GM12864 (cell line): ENCODE results near the gene TWSG1.
A peak's percentile ranks its signal among the peaks of the same experiment; 100 is the strongest.
"Not testable (repeated sequence)": the region's sequence is repeated elsewhere in the genome, so short reads cannot be mapped to it uniquely, and the experiment has no call there.

ENCODE experiments used
- DNase-seq: peaks from one replicate; pipeline ENCODE4 v3.0.0-alpha.2; 2011; ENCODE audit warnings: low read depth
- H3K4me3 ChIP-seq: 2 replicates; pipeline ENCODE4 v1.5.1; 2011; ENCODE audit warnings: mild to moderate bottlenecking, low read depth, low read length, control low read depth
- CTCF ChIP-seq: IDR thresholded peaks from 2 replicates; pipeline ENCODE4 v1.5.1; 2011; ENCODE audit warnings: low read depth, mild to moderate bottlenecking, moderate library complexity, low read length, control low read depth, inconsistent platforms; ENCODE audit errors: missing control alignments

The TWSG1 gene

GRCh38 chr18:9394046-9394445 is 59.5 kb downstream of the TWSG1 start:
- no peak for DNase-seq
- TF ChIP-seq CTCF: no peak
- H3K4me3 ChIP-seq: no peak overlapping the region

- H3K4me3 ChIP-seq: no peak overlapping the region
- no peak for DNase-seq
- no peak for TF ChIP-seq CTCF
These were observed 65.6 kb downstream of the TWSG1 start for GRCh38 chr18:9400197-9400596.

- no peak for DNase-seq
- TF ChIP-seq CTCF: no peak
- no peak overlapping the region for H3K4me3 ChIP-seq
These were observed 66.6 kb downstream of the TWSG1 start for GRCh38 chr18:9401176-9401575.

GRCh38 chr18:9402358-9403007 is 67.9 kb downstream of the TWSG1 start:
- not testable (repeated sequence) for DNase-seq, H3K4me3 ChIP-seq

- TF ChIP-seq CTCF: peak; percentile 23
- DNase-seq: no peak
- H3K4me3 ChIP-seq: peak overlapping the region; percentile 27; the same call in 1 of the 2 replicates
These were observed 69.4 kb downstream of the TWSG1 start for GRCh38 chr18:9403795-9404564.

- peak; percentile 39 for DNase-seq
- no peak for TF ChIP-seq CTCF
- H3K4me3 ChIP-seq: peak overlapping the region; percentile 27
These were observed 70.0 kb downstream of the TWSG1 start for GRCh38 chr18:9404565-9405060.

- H3K4me3 ChIP-seq: no peak overlapping the region
- DNase-seq: no peak
- TF ChIP-seq CTCF: no peak
These were observed 70.6 kb downstream of the TWSG1 start for GRCh38 chr18:9405130-9405529.
